ENCODE data around the gene PATL1.
"Not testable (repeated sequence)": the region's sequence is repeated elsewhere in the genome, so short reads cannot be mapped to it uniquely, and the experiment has no call there.

The PATL1 gene

DNA sequence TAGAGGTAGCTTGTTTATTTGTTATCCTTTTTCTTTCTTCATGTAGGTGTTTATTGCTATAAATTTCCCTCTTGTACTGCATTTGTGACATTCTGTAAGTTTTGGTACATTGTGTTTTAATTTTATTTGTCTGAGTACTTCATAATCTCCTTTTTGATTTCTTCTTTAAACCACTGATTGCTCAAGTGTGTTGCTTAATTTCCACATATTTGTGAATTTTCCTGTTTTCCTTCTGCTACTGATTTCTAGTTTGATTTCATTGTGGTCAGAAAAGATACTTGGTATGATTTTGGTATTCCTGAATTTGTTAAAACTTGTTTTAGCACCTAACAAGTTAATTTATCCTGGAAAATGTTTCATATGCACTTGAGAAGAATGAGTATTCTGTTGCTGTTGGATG is 29.7 kb upstream of the PATL1 start:
- Histone ChIP-seq H3K4me1 (no peaks in the 10 kb centered on the region), H3K4me2 (no peak overlapping the region), H3K9me3 (replicated peaks in 1 of 11) (peaks cover 5 to 22% (median 13%) of the 10 kb centered on the region in 11 experiments; a peak in 19 of 22 replicates), H3K27me3 (no peaks in the 10 kb centered on the region), H3K4me3 (no peak overlapping the region), H3K36me3 (no peaks in the 10 kb centered on the region), H3K27ac (no peak overlapping the region), H3K9ac (no peak overlapping the region), H4K20me1 (no peaks in the 10 kb centered on the region)
- no peak for TF ChIP-seq Cebpa-rat (IDR thresholded peaks at IDR 0.05)

DNA sequence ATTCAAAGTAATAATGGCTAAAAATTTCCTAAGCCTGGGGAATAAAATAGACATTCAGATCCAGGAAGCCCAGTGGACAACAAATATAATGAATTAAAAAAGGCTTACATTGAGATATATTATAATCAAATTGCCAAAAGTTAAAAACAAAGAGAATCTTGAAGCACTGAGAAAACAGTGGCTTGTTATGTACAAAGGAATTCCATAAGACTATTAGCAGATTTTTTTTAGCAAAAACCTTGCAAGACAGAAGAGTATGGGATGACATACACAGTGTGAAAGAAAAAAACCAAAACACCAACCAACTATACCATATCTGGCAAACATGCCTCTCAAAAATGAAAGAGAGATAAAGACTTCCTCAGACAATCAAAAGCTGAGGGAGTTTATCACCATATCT is 24.1 kb upstream of the PATL1 start:
- Histone ChIP-seq H3K9ac (no peak overlapping the region), H3K4me2 (no peak overlapping the region), H3K4me1 (peaks cover 4 to 12% (median 10%) of the 10 kb centered on the region in 10 experiments; a peak in 15 of 20 replicates), H3K9me3 (replicated peaks in 1 of 11) (peaks cover 18 to 34% (median 24%) of the 10 kb centered on the region in 11 experiments), H3K27me3 (no peaks in the 10 kb centered on the region), H3K27ac (no peak overlapping the region), H3K4me3 (no peak overlapping the region), H3K36me3 (no peaks in the 10 kb centered on the region), H4K20me1 (no peaks in the 10 kb centered on the region)
- TF ChIP-seq Cebpa-rat (IDR thresholded peaks at IDR 0.05): no peak

DNA sequence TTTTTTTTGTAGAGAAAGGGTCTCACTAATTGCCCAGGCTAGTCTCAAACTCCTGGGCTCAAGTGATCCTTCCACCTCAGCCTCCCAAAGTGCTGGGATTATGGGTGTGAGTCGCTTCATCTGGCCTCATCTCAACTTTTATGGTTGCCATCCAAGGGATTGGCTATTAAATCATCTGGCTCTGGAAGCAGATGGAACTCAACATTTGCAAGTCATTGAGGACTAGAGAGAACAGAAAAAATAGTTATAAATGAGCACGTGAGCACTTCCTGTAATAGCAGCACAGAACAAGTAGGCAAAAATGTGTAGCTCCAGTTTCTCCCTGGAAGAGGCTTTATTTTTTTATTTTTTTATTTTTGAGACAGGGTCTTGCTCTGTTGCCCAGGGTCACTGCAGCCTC is 22.3 kb upstream of the PATL1 start:
- H3K36me3 ChIP-seq: no peaks in the 10 kb centered on the region
- no peak overlapping the region for H3K27ac ChIP-seq
- peaks cover 4 to 15% (median 11%) of the 10 kb centered on the region in 10 experiments; a peak in 15 of 20 replicates for H3K4me1 ChIP-seq
- H3K4me2 ChIP-seq: no peak overlapping the region
- H3K9me3 ChIP-seq (replicated peaks in 1 of 11): peaks cover 18 to 34% (median 24%) of the 10 kb centered on the region in 11 experiments
- no peaks in the 10 kb centered on the region for H3K27me3 ChIP-seq
- no peaks in the 10 kb centered on the region for H4K20me1 ChIP-seq
- no peak for TF ChIP-seq Cebpa-rat (IDR thresholded peaks at IDR 0.05)
- no peak overlapping the region for H3K4me3 ChIP-seq
- H3K9ac ChIP-seq: no peak overlapping the region

DNA sequence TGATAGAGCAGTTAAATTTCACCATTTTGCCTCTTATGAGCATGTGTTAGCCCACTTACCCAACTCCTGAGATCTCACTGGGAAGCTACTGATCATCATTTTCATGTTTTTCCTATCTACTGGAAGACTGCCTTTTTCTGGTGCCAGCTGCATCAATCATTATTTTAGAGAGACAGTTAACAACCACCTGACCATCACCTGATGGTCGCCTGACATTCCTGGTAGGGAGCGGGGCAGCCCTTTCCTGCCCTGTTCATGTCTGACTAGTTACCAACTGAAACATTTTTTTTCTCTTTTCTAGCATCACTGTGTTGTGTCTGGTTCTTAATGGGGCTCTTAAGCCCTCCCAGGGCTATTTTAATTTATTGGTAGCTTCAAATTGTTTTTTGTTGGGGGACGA is 20.2 kb upstream of the PATL1 start:
- H3K4me1 ChIP-seq: peaks cover 4 to 15% (median 11%) of the 10 kb centered on the region in 10 experiments; a peak in 15 of 20 replicates
- H3K9ac ChIP-seq: no peak overlapping the region
- H3K4me2 ChIP-seq: peak overlapping the region in 6 of 11 experiments; percentile 1 to 29 (median 26); a peak in 6 of 22 replicates
- H3K36me3 ChIP-seq: no peaks in the 10 kb centered on the region
- no peak for TF ChIP-seq Cebpa-rat (IDR thresholded peaks at IDR 0.05)
- H3K27me3 ChIP-seq: no peaks in the 10 kb centered on the region
- H3K9me3 ChIP-seq (replicated peaks in 1 of 11): peaks cover 23 to 41% (median 29%) of the 10 kb centered on the region in 11 experiments
- H4K20me1 ChIP-seq: no peaks in the 10 kb centered on the region
- no peak overlapping the region for H3K4me3 ChIP-seq
- no peak overlapping the region for H3K27ac ChIP-seq

DNA sequence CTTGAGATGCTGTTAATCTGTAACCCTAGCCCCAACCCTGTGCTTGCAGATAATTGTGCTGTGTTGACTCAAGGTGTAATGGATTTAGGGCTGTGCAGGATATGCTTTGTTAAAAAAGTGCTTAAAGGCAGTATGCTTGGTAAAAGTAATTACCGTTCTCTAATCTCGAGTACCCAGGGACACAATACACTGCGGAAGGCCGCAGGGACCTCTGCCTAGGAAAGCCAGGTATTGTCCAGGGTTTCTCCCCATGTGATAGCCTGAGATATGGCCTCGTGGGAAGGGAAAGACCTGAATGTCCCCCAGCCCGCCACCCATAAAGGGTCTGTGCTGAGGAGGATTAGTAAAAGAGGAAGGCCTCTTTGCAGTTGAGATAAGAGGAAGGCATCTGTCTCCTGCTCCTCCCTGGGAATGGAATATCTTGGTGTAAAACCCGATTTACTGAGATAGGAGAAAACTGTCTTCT is 12.5 kb upstream of the PATL1 start:
- H3K36me3 ChIP-seq, H3K27ac ChIP-seq, H3K9ac ChIP-seq, H3K4me2 ChIP-seq, H3K27me3 ChIP-seq, H3K4me3 ChIP-seq, H4K20me1 ChIP-seq, H3K4me1 ChIP-seq: not testable (repeated sequence)
- peaks cover 0 to 12% (median 5%) of the 10 kb centered on the region in 11 experiments; a peak in 10 of 22 replicates for H3K9me3 ChIP-seq (replicated peaks in 1 of 11)

DNA sequence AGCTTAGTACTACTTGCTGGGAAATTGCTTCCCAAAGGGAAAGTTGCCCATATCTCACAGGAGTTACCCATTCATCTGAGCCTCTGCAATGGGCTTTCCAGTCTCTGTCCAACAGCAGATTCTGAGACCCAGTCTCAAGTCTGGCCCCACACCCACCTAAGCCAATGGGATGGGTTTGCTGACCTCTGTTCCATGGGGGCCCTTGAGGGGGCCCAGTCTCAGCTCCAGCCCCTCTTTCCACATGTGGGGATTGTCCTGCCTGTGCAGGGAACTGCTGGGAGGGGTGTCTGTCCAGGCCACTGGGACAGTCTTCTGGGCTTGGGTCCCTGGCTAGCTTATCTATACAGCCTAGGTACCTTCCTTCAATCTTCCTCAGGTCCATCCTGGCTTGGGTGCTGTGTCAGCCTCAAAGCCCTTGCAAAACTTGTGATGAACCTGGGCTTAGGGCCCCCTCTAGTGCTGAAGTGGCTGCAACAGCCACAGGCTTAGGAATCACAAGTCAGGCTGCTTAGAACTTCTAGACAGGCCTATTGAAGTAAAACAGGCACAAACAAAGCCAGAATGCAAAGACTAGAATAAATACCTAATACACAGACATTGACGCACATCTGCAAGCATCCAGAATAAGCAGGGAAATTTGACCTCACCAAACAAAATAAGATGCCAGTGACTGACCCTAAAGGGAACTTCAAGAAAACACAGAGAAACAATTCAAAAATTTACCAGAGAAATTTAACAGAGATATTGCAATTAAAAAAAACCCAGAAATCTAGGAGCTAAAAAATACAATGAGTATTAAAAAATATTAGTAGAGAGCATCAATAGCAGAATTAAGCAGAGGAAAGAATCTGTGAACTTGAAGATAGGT is 11.7 kb upstream of the PATL1 start:
- Histone ChIP-seq H3K9me3 (replicated peaks in 1 of 11) (peaks cover 0 to 11% (median 5%) of the 10 kb centered on the region in 11 experiments; a peak in 10 of 22 replicates), H3K4me2 (no peak overlapping the region), H3K27me3 (no peaks in the 10 kb centered on the region), H4K20me1 (no peaks in the 10 kb centered on the region), H3K27ac (no peak overlapping the region), H3K4me1 (peaks cover 0 to 6% (median 0%) of the 10 kb centered on the region in 10 experiments; a peak in 4 of 20 replicates), H3K4me3 (no peak overlapping the region), H3K9ac (no peak overlapping the region), H3K36me3 (no peaks in the 10 kb centered on the region)
- TF ChIP-seq Cebpa-rat (IDR thresholded peaks at IDR 0.05): no peak

DNA sequence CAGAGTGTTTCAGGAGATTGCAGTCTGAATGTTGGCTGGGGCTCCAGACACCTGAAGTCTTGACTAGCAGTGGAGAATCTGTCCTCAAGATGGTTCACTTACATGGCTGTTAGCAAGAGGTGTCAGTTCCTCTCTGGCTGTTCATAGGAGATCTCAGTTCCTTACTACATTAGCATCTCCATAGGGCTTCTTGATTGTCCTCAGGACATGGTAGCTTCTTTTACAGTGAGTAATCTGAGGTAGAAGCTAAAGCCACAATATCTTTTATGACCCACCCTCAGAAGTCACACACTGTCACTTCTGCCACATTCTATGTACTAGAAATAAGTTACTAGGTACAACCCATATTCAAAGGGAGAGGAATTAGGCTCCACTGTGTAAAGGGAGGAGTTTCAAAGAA is 10.5 kb upstream of the PATL1 start:
- Histone ChIP-seq H3K4me1 (peaks cover 0 to 6% (median 0%) of the 10 kb centered on the region in 10 experiments; a peak in 4 of 20 replicates), H3K9ac (no peak overlapping the region), H3K27ac (no peak overlapping the region), H3K36me3 (no peaks in the 10 kb centered on the region), H3K9me3 (replicated peaks in 1 of 11) (peaks cover 0 to 1% (median 0%) of the 10 kb centered on the region in 11 experiments; a peak in 1 of 22 replicates), H3K4me2 (no peak overlapping the region), H3K27me3 (no peaks in the 10 kb centered on the region), H4K20me1 (no peaks in the 10 kb centered on the region), H3K4me3 (no peak overlapping the region)
- no peak for TF ChIP-seq Cebpa-rat (IDR thresholded peaks at IDR 0.05)

DNA sequence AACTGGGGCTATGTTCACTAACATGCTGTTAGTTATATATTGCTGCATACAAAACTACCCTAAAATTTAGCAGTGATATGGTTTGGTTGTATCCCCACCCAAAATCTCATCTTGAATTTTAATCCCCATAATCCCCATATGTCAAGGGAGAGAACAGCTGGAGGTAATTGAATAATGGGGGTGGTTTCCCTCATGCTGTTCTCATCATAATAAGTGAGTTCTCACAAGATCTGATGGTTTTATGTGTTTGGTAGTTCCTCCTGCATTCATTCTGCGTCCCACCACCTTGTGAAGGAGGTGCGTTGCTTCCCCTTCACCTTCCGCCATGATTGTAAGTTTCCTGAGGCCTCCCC is 10.0 kb upstream of the PATL1 start:
- TF ChIP-seq Cebpa-rat (IDR thresholded peaks at IDR 0.05): no peak
- Histone ChIP-seq H3K9ac (no peak overlapping the region), H3K4me3 (no peak overlapping the region), H3K36me3 (no peaks in the 10 kb centered on the region), H3K27ac (no peak overlapping the region), H4K20me1 (no peaks in the 10 kb centered on the region), H3K27me3 (no peaks in the 10 kb centered on the region), H3K4me1 (peaks cover 0 to 6% (median 0%) of the 10 kb centered on the region in 10 experiments; a peak in 4 of 20 replicates), H3K9me3 (replicated peaks in 1 of 11) (no peaks in the 10 kb centered on the region), H3K4me2 (no peak overlapping the region)

DNA sequence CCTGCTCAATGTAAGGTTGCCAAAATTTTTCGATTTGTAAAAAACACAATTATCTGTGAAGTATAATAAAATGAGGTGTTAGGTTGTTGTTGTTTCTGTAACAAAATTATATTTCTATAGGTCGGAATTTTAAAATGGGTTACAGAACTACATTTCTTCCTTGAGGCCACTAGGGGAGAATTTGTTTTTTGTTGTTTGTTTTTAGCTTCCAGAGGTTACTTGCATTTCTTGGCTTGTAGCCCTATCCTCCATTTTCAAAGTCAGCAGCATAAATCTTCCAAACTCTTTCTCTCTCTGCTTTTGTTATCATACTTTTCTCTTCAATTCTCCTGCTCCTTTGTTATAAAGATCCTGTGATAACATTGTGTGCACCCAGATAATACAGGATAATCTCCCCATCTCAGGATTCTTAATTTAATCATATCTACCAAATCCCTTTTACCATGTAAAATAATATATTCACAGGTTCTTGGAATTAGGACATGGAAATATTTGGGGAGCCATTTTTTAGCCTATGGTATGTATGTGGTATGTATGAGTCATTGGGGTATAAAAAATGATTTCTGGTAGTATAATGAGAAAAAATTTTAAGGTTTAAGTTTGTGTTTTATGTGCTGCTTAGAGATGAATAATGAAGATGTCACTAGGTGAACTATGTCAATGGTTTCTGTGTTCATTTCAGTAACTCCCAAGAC is 9.4 kb upstream of the PATL1 start:
- H3K4me1 ChIP-seq: peaks cover 0 to 6% (median 0%) of the 10 kb centered on the region in 10 experiments; a peak in 4 of 20 replicates
- TF ChIP-seq Cebpa-rat (IDR thresholded peaks at IDR 0.05): no peak
- no peak overlapping the region for H3K27ac ChIP-seq
- H3K4me2 ChIP-seq: no peak overlapping the region
- no peaks in the 10 kb centered on the region for H3K36me3 ChIP-seq
- H3K9me3 ChIP-seq (replicated peaks in 1 of 11): no peaks in the 10 kb centered on the region
- H3K9ac ChIP-seq: no peak overlapping the region
- no peaks in the 10 kb centered on the region for H4K20me1 ChIP-seq
- H3K27me3 ChIP-seq: no peaks in the 10 kb centered on the region
- H3K4me3 ChIP-seq: no peak overlapping the region
